OCI-LY1 (cell line): ENCODE measurements around the gene UNC13C.

Source experiments
- EZH2 ChIP-seq: fragments of 200-600 bp; sonication (generic), shearing (Covaris generic); IDR thresholded peaks from 2 replicates; pipeline ENCODE4 v1.8.0; 2017; ENCODE audit warnings: borderline replicate concordance, mixed run types, mild to moderate bottlenecking, antibody characterized with exemption, low read length, moderate library complexity, mixed read lengths
- TF ChIP-seq, protein P1 (sequence below): fragments of 200-600 bp; sonication (generic), shearing (Covaris generic); IDR thresholded peaks from 2 replicates; pipeline ENCODE4 v1.5.1; 2017; ENCODE audit warnings: mild to moderate bottlenecking, antibody characterized with exemption, low read length, moderate library complexity, mixed read lengths

DNA sequence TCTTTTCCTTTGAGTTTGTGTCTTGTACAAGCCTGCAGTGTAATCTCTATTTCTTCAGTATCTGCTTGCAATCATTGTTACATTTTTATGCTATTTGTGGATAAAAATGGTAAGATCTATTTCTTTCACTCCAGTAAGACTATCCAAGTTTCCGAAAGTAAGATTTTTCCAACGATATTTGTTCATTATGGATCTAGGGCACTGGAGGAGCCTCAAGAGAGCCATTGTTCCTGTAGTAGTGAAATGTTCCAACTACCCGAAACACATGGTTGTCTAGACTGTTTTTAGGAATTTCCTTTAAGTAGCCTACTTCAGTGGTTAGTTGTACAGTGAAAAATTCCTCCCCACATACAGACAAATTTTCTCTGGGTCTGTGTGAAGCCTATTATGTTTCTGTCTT, 621.1 kb downstream of the UNC13C start:
- TF ChIP-seq, protein P1, sequence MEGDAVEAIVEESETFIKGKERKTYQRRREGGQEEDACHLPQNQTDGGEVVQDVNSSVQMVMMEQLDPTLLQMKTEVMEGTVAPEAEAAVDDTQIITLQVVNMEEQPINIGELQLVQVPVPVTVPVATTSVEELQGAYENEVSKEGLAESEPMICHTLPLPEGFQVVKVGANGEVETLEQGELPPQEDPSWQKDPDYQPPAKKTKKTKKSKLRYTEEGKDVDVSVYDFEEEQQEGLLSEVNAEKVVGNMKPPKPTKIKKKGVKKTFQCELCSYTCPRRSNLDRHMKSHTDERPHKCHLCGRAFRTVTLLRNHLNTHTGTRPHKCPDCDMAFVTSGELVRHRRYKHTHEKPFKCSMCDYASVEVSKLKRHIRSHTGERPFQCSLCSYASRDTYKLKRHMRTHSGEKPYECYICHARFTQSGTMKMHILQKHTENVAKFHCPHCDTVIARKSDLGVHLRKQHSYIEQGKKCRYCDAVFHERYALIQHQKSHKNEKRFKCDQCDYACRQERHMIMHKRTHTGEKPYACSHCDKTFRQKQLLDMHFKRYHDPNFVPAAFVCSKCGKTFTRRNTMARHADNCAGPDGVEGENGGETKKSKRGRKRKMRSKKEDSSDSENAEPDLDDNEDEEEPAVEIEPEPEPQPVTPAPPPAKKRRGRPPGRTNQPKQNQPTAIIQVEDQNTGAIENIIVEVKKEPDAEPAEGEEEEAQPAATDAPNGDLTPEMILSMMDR: no peak
- no peak for TF ChIP-seq EZH2
